A673 (cell line): ENCODE data around the gene KLKB1. TPM values are rescaled to one million over a fixed set of nuclear protein-coding genes. Genes with fewer than 3 reads are reported as not detected.

Source experiments
- BruUV-seq: library from RNA; stranded (reverse); fragments of 400-500 nt; replicated peaks from 2 replicates; lab custom pipeline; 2021; lab: Mats Ljungman, UMichigan
- CTCF ChIA-PET: fragments of 300-600 bp; sonication (Branson Sonifier 250); formaldehyde crosslinking; loops from one replicate; lab custom pipeline; 2022; ENCODE audit warnings: antibody characterized with exemption; lab: Charles Lee
- POLR2A ChIA-PET: fragments of 300-600 bp; sonication (Branson Sonifier 250); formaldehyde crosslinking; loops from one replicate; lab custom pipeline; 2022; ENCODE audit warnings: antibody characterized with exemption; ENCODE audit not compliant: low non-redundant PET; lab: Charles Lee
- DNase-seq: peaks from one replicate; pipeline ENCODE4 v3.0.0-alpha.2; 2015; ENCODE audit warnings: low spot score
- H3K27ac ChIP-seq: fragments of 200-600 bp; sonication (generic); 2 replicates; pipeline ENCODE4 v1.5.1; 2016; ENCODE audit warnings: mixed run types, low read depth, mild to moderate bottlenecking, mixed read lengths, antibody characterized with exemption, low read length; ENCODE audit not compliant: poor library complexity, severe bottlenecking
- H3K27me3 ChIP-seq: fragments of 200-600 bp; sonication (generic); replicated peaks from 2 replicates; pipeline ENCODE4 v1.6.1; 2017; ENCODE audit warnings: mixed run types, low read depth, mild to moderate bottlenecking, mixed read lengths, antibody characterized with exemption, low read length; ENCODE audit not compliant: insufficient read depth, poor library complexity
- H3K36me3 ChIP-seq: fragments of 200-600 bp; sonication (generic); 2 replicates; pipeline ENCODE4 v1.6.1; 2016; ENCODE audit warnings: mixed run types, mild to moderate bottlenecking, mixed read lengths, antibody characterized with exemption, low read length; ENCODE audit not compliant: insufficient read depth, poor library complexity, severe bottlenecking
- H3K4me1 ChIP-seq: fragments of 200-600 bp; sonication (generic); 2 replicates; pipeline ENCODE4 v1.6.1; 2017; ENCODE audit warnings: mixed run types, mild to moderate bottlenecking, mixed read lengths, antibody characterized with exemption, low read length; ENCODE audit not compliant: insufficient read depth, poor library complexity, severe bottlenecking
- H3K4me3 ChIP-seq: fragments of 200-600 bp; sonication (generic); 2 replicates; pipeline ENCODE4 v1.5.1; 2016; ENCODE audit warnings: low read depth, mixed run types, mild to moderate bottlenecking, mixed read lengths, low read length; ENCODE audit not compliant: poor library complexity, severe bottlenecking
- H3K9me3 ChIP-seq: fragments of 200-600 bp; sonication (generic); 2 replicates; pipeline ENCODE4 v1.6.1; 2016; ENCODE audit warnings: mixed run types, low read depth, mild to moderate bottlenecking, mixed read lengths, antibody characterized with exemption, low read length; ENCODE audit not compliant: poor library complexity, severe bottlenecking
- EZH2 ChIP-seq: fragments of 200-600 bp; sonication (generic); IDR thresholded peaks from 2 replicates; pipeline ENCODE4 v1.6.1; 2017; ENCODE audit warnings: borderline replicate concordance, low read depth, mild to moderate bottlenecking, mixed read lengths, antibody characterized with exemption, low read length; ENCODE audit not compliant: poor library complexity, severe bottlenecking
- intact Hi-C: fragments of 100-400 bp; cut with micrococcal nuclease; formaldehyde crosslinking; loops from one replicate; pipeline ENCODE4 v1.10.0; 2022; ENCODE audit not compliant: unreplicated experiment
- total RNA-seq: library from RNA; stranded (reverse); gene quantifications from 2 replicates; pipeline ENCODE4 v1.2.3, GENCODE V29; 2021
- TF ChIP-seq, protein P1 (sequence below): fragments of 300-800, 200-600 bp; sonication (generic); conservative IDR thresholded peaks from 2 replicates; pipeline ENCODE4 v1.5.1; 2017; ENCODE audit warnings: low read depth, mild to moderate bottlenecking, antibody characterized with exemption, low read length, moderate library complexity, mixed read lengths

Gene KLKB1
- total RNA-seq, 1 experiment from 2014 or later = not detected

DNA sequence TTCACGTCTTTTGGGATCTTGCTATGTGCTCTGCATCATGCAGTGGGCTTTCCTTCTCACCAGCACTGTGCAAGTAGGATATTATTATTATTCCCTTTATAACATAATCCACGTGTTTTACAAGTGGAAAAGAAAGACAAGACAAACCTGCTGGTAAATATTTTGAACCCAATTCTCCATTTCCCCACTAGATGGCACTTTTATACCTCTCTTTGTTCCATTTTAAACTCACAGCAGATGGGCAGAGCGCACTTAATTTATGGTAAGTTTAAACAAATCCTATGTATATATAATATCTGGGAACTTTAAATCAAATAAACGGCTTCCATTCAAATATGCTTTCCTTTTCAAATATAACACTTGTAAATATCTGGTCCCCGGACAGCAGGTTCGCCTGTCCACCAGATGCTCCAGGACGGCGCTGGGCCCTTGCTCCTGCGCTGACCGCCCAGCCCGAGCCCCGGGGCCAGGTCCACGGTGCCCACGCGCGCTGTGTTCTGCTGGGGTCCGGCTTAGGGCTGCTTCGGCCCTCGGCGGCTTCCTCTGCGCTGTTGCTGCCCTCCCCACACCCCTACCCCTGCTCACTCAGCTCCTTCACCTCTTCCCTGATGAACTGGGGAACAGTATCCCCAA is 69.8 kb downstream of the KLKB1 start:
- peak; percentile 79 for DNase-seq

DNA sequence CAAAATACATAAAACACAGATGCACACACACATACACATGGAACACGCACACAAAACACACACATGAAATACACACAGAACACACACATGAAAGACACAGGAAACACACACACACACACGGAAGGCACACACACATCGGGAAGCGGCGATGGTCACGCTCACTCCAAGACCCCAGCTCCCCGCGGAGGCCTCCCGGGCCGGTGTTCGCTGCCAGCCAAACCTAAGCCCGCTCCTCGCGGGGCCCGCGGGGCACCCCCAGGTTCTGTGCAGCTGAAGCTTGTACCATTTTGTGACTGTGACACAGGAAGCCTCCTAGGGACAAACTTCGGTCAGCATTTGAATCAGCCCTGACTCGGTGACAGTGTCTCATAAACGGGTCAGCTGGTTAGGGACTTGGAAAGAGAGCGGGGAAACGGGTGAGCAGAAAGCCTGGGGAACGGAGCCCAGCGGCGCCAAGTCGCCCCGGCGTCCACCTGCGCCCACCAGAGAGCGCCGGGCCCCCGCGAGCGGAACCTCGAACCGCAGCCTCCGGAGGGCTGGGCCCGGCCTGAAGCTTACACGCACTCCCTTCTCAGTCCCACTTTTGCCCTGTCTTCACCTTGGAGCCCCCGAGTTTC is 70.8 kb downstream of the KLKB1 start:
- Histone ChIP-seq H3K9me3 (no peaks in the 10 kb centered on the region), H3K27me3 (no peaks in the 10 kb centered on the region), H3K4me3 (no peak overlapping the region), H3K27ac (no peak overlapping the region), H3K4me1 (no peaks in the 10 kb centered on the region), H3K36me3 (no peaks in the 10 kb centered on the region)
- no peak for DNase-seq
- TF ChIP-seq EZH2 = no peak
- TF ChIP-seq, protein P1, sequence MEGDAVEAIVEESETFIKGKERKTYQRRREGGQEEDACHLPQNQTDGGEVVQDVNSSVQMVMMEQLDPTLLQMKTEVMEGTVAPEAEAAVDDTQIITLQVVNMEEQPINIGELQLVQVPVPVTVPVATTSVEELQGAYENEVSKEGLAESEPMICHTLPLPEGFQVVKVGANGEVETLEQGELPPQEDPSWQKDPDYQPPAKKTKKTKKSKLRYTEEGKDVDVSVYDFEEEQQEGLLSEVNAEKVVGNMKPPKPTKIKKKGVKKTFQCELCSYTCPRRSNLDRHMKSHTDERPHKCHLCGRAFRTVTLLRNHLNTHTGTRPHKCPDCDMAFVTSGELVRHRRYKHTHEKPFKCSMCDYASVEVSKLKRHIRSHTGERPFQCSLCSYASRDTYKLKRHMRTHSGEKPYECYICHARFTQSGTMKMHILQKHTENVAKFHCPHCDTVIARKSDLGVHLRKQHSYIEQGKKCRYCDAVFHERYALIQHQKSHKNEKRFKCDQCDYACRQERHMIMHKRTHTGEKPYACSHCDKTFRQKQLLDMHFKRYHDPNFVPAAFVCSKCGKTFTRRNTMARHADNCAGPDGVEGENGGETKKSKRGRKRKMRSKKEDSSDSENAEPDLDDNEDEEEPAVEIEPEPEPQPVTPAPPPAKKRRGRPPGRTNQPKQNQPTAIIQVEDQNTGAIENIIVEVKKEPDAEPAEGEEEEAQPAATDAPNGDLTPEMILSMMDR = no peak
- no TSS peak for BruUV-seq
- intact Hi-C loops = no loop called here
- ChIA-PET POLR2A (no interaction called here), CTCF (interaction anchor here (0.6 to 1.2 kb wide), 2 partner anchors 169 to 289 kb away, joined by 3 read pairs; no protein-coding TSS in a partner anchor)

More for the DNA sequence above, 69.8 kb downstream of the KLKB1 start:
- Histone ChIP-seq H3K27ac (no peak overlapping the region), H3K36me3 (no peaks in the 10 kb centered on the region), H3K9me3 (no peaks in the 10 kb centered on the region), H3K27me3 (no peaks in the 10 kb centered on the region), H3K4me1 (no peaks in the 10 kb centered on the region), H3K4me3 (no peak overlapping the region)
- TF ChIP-seq EZH2 = no peak
- TF ChIP-seq, protein P1 = peak; percentile 74
- ChIA-PET CTCF (interaction anchor here (0.6 kb wide), 1 partner anchor 170 kb away, joined by 3 read pairs; no protein-coding TSS in a partner anchor), POLR2A (no interaction called here)
- BruUV-seq = no TSS peak
- intact Hi-C loops = loop anchor here (1.0 to 2.0 kb wide), 3 partner anchors 257 to 426 kb away; partner anchors contain the start of gene FAT1

DNA sequence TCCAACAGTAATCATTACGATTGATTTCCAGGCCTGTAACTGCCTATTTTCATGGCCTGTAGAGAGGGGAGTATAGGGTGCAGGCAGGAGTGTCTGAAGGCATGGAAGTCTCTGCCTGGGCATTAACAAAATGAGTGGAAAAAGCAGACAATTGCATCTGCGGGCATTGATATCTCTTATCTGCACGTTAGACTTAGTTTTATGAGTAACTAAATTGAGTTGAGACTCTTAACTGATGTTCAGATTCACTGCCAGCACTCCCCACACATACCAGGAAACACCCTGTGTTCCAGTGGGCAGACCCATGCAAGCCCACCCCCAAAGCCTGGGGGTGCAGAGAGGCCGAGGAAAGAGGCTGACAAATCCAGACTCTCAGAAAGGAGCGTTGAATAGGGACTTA is 72.0 kb downstream of the KLKB1 start:
- intact Hi-C loops = no loop called here
- H3K4me3 ChIP-seq = no peak overlapping the region
- no TSS peak for BruUV-seq
- no peaks in the 10 kb centered on the region for H3K36me3 ChIP-seq
- no peak overlapping the region for H3K27ac ChIP-seq
- TF ChIP-seq EZH2 = no peak
- TF ChIP-seq, protein P1 = no peak
- ChIA-PET CTCF (interaction anchor here (1.2 kb wide), 1 partner anchor 288 kb away, joined by 3 read pairs; no protein-coding TSS in a partner anchor), POLR2A (no interaction called here)
- H3K4me1 ChIP-seq = no peaks in the 10 kb centered on the region
- no peak for DNase-seq
- H3K27me3 ChIP-seq = no peaks in the 10 kb centered on the region
- no peaks in the 10 kb centered on the region for H3K9me3 ChIP-seq
